Urinary bladder (tissue), 4 donors: ENCODE results near the gene SURF6. TPM values are rescaled to one million over a fixed set of nuclear protein-coding genes. Genes with fewer than 3 reads are reported as not detected.
"Not testable (repeated sequence)": the region's sequence is repeated elsewhere in the genome, so short reads cannot be mapped to it uniquely, and the experiment has no call there.

Experiments
- DNase-seq: peaks from one replicate; pipeline ENCODE4 v3.0.0-alpha.2; 2015; ENCODE audit errors: extremely low spot score
- H3K27ac ChIP-seq: one replicate; pipeline ENCODE4 v1.5.1; 2013; ENCODE audit warnings: low read depth, mild to moderate bottlenecking, moderate library complexity
- H3K36me3 ChIP-seq: one replicate; pipeline ENCODE4 v1.6.1; 2013; ENCODE audit warnings: mild to moderate bottlenecking, moderate library complexity; ENCODE audit not compliant: insufficient read depth
- H3K4me1 ChIP-seq: one replicate; pipeline ENCODE4 v1.6.1; 2013; ENCODE audit warnings: mild to moderate bottlenecking, moderate library complexity; ENCODE audit not compliant: insufficient read depth
- H3K4me3 ChIP-seq: one replicate; pipeline ENCODE4 v1.5.1; 2013; ENCODE audit warnings: low read depth, low read length
- WGBS: extraction: QIAGEN DNeasy Blood & Tissue Kit; methylation state at CpG from one replicate; pipeline ENCODE4 v1.1.7; 2013; 5-methylcytosine and 5-hydroxymethylcytosine counted together
- polyA plus RNA-seq: library from polyadenylated mRNA; stranded (reverse); fragments of 200-250 nt; gene quantifications from one replicate; pipeline ENCODE4 v1.2.3, GENCODE V29; 2013
- small RNA-seq: library from RNA; depleted of rRNA; stranded (forward); fragments of <200 nt; gene quantifications from one replicate; pipeline ENCODE3, GENCODE V24; 2014
- total RNA-seq: library from RNA; depleted of rRNA; stranded (reverse); fragments of >200 nt; gene quantifications from one replicate; pipeline ENCODE4 v1.2.3, GENCODE V29; 2014
- donor health status: healthy with polysubstance abuse.
- donor health status: healthy.

Gene SURF6
- total and polyA plus RNA-seq, 2 donors = 10.2 to 30.4 TPM

DNA sequence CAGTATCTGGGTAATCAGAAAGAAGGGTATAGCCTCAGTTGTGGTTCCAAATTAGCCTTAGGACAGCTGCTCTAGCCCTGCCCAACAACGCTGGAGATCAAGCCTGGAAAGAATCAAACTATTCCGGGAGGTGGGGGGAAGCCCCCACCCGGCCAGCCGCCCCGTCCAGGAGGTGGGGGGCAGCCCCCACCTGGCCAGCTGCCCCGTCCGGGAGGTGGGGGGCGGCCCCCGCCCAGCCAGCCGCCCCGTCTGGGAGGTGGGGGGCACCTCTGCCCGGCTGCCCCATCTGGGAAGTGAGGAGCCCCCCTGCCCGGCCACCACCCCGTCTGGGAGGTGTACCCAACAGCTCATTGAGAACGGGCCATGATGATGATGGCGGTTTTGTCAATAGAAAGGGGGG is 36.0 kb downstream of the SURF6 start:
- not testable (repeated sequence) for H3K4me1 ChIP-seq, H3K27ac ChIP-seq, H3K36me3 ChIP-seq, DNase-seq, H3K4me3 ChIP-seq
- WGBS = 75% methylated on average over 16 of the region's 16 CpGs

DNA sequence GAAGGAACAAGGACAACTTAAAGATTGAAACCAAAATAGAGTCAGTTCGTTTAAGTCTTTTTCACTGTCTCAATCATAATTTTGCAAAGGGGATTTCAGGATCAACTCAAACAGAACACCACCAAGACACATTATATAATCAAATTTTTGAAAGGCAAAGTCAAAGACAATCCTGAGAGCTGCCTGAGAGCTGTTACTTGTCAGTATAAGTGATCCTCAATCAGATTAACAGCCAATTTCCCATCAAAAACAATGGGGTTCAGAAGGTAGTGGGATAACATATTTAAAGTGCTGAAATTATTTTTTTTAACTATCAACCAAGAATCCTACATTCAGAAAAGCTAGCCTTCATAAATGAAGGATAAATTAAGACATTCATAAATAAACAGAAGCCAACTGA is 41.7 kb downstream of the SURF6 start:
- Histone ChIP-seq H3K4me1 (no peaks in the 10 kb centered on the region), H3K36me3 (no peaks in the 10 kb centered on the region), H3K4me3 (no peak overlapping the region), H3K27ac (no peak overlapping the region)
- WGBS = 64% methylated on average over 1 of the region's 1 CpG
- no peak for DNase-seq

DNA sequence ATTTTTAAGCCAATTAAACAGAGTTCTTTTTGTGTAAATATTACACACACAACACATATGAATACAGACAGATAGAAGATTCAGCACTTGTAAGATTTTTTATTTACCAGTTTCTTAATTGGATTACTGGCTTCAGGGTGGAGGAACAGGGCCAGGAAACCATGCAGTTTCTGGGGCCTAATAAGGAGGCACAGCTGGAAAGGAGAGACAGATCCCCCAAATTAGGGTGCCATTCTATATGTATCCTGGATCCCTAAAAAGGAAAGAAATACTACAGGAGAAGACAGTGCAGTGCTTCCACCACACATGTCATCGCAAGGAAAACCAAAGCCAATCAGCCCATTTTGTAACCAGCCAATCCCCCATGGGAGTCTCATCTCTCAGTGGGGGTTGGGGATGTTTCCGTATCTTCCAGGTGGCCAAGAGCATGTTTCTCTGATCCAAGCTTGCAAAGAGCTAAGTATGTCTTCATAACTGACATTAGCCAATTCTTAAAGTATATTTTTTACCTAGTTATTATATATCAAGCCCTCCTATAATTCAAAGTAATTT is 45.2 kb downstream of the SURF6 start:
- H3K4me3 ChIP-seq = no peak overlapping the region
- no peak for DNase-seq

DNA sequence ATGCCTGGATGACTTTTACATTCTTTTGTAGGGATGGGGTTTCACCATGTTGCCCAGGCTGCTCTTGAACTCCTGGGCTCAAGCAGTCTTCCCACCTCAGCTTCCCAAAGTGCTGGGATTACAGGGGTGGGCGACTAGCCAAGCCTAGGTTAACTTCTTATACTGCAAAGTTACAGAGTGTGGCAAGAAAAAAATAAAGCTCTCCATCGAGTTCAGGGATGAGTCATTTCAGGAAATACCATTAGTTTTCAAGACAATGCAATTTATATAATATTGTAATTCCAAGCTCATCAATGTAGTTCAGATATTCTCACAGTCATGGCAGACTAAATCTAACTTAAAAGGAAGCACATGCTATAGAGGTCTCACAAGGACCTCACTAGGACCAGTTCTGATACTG is 49.5 kb downstream of the SURF6 start:
- WGBS = 32% methylated on average over 2 of the region's 2 CpGs
- Histone ChIP-seq H3K36me3 (no peaks in the 10 kb centered on the region), H3K27ac (no peak overlapping the region), H3K4me3 (no peak overlapping the region), H3K4me1 (no peaks in the 10 kb centered on the region)
- no peak for DNase-seq

More for the DNA sequence above, 45.2 kb downstream of the SURF6 start:
- Histone ChIP-seq H3K27ac (no peak overlapping the region), H3K36me3 (no peaks in the 10 kb centered on the region), H3K4me1 (no peaks in the 10 kb centered on the region)
- 91% methylated on average over 2 of the region's 2 CpGs for WGBS

DNA sequence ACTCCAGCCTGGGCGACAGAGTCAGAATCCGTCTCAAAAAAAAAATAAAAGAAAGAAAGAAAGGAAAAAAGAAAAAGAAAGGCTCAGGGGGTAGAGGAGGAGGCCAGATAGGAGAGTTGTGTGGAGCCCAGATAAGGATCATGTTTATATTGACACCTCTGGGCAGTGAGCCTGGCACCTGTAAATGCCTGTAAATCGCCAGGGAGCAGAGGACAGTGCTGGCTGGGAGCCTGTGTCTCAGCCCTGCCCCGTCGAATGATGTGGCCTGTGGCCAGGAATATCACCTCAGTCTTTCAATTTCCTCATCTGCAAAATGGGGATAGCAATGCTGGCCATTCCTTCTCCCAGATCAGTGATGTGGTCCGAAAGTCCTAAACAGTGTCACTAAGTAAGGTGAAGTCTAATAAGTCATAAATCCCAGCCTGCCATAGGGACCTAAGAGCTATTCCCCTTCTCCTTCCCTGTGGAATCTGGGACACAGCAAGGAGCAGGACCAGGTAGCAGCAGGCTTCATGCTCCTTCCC is 50.7 kb downstream of the SURF6 start:
- WGBS = 73% methylated on average over 6 of the region's 6 CpGs
- no peak for DNase-seq
- no peak overlapping the region for H3K27ac ChIP-seq
- no peaks in the 10 kb centered on the region for H3K36me3 ChIP-seq
- no peaks in the 10 kb centered on the region for H3K4me1 ChIP-seq
- H3K4me3 ChIP-seq = no peak overlapping the region

DNA sequence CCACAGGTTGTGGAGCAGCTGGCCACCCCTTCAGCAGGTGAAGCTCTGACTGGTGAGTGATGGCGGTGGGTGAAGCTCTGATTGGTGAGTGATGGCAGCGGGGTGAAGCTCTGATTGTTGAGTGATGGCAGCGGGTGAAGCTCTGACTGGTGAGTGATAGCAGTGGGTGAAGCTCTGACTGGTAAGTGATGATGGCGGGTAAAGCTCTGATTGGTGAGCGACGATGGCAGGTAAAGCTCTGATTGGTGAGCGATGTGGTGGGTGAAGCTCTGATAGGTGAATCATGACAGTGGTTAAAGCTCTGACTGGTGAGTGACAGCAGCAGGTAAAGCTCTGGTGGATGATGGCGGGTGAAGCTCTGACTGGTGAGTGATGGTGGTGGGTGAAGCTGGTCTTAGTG is 51.6 kb downstream of the SURF6 start:
- Histone ChIP-seq H3K4me1 (no peaks in the 10 kb centered on the region), H3K27ac (no peak overlapping the region), H3K4me3 (no peak overlapping the region), H3K36me3 (no peaks in the 10 kb centered on the region)
- DNase-seq = no peak
- WGBS = 96% methylated on average over 8 of the region's 8 CpGs

DNA sequence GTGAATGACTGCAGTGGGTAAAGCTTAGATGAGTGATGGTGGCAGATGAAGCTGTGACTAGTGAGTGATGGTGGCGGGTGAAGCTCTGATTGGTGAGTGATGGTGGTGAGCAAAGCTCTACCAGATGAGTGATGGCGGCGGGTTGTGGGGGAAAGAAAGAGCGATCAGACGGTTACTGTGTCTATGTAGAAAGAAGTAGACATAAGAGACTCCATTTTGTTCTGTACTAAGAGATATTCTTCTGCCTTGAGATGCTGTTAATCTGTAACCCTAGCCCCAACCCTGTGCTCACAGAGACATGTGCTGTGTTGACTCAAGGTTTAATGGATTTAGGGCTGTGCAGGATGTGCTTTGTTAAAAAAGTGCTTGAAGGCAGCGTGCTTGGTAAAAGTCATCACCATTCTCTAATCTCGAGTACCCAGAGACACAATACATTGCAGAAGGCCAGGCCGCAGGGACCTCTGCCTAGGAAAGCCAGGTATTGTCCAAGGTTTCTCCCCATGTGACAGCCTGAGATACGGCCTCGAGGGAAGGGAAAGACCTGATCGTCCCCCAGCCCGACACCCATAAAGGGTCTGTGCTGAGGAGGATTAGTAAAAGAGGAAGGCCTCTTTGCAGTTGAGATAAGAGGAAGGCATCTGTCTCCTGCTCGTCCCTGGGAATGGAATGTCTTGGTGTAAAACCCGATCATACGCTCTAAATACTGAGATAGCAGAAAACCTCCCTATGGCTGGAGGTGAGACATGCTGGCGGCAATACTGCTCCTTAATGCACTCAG is 52.5 kb downstream of the SURF6 start:
- not testable (repeated sequence) for H3K4me1 ChIP-seq, DNase-seq, H3K4me3 ChIP-seq, H3K27ac ChIP-seq, H3K36me3 ChIP-seq
- 59% methylated on average over 16 of the region's 16 CpGs for WGBS

DNA sequence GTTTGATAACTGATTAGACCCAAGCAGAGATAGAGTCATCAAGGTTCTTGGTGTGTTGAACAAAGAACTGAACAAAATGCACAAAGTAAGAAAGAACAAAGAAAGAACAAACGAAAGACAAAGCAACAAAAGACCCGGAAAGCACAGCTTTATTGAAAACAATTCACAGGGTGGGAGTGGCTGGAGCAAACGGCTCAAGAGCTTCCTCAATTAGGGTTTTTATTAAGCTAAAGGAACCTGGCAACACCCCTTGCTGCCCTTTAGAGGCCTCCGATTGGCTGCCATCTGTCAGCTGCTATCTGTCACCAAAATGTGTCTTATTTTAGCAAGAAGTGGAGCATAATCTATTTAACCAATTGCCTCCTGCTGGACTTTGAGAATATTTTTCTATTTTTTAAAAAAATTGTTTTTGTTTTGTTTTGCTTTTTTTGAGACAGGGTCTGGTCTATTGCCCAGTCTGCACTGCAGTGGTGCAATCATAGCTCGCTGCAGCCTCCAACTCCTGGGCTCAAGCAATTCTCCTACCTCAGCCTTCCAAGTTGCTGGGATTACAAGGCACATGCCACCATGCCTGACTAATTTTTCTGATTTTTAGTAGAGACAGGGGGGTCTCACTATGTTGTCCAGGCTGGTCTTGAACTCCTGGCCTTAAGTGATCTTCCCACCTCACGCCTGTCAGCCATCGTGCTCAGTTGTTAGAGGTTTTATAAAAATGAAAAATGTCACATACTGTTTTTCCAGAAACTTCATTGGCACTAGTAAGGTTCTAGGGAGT is 53.3 kb downstream of the SURF6 start:
- Histone ChIP-seq H3K4me3 (no peak overlapping the region), H3K4me1 (no peaks in the 10 kb centered on the region), H3K27ac (no peak overlapping the region), H3K36me3 (no peaks in the 10 kb centered on the region)
- 65% methylated on average over 7 of the region's 7 CpGs for WGBS
- no peak for DNase-seq

DNA sequence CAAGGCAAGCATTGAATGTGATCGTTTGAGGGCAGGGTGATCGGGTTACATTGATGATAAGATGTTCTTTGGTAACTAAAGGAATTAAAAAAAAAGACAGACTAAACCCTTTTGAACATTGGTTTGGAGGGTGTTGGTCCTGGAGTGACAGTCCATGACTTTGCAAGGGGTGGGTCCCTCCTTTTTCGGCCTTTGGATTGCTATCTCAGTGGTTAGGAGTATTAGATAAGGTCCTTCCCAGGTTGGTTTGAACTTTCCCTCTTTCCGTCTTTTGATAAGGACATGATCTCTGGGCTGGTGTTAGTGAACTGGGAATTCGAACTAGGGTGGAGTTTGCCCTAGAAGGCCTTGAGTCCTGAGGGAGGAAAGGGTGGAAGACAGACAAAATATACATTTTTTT is 55.6 kb downstream of the SURF6 start:
- Histone ChIP-seq H3K27ac (no peak overlapping the region), H3K4me1 (no peaks in the 10 kb centered on the region), H3K36me3 (no peaks in the 10 kb centered on the region), H3K4me3 (no peak overlapping the region)
- DNase-seq = no peak
- 55% methylated on average over 5 of the region's 5 CpGs for WGBS

Small RNA genes within 50 kb of the gene (small RNA-seq; reads per million reads assigned to genes)
- gene RF00019 = not detected
- not detected for gene SNORD24
- gene SNORD36A = not detected
- gene SNORD36B = not detected
- gene SNORD36C = not detected

Other genes with a start within 250 kb of the SURF6 start
- 32.0 TPM for gene RALGDS, start 214.9 kb downstream of the SURF6 start, total RNA-seq
- gene RALGDS, start 214.9 kb downstream of the SURF6 start, polyA plus RNA-seq = 53.9 TPM
- 5.8 TPM for gene GBGT1, start 172.3 kb downstream of the SURF6 start, total RNA-seq
- gene GBGT1, start 172.3 kb downstream of the SURF6 start, polyA plus RNA-seq = 14.2 TPM
- gene OBP2B, start 126.9 kb downstream of the SURF6 start, total RNA-seq = not detected
- not detected for gene OBP2B, start 126.9 kb downstream of the SURF6 start, polyA plus RNA-seq
- 1.4 TPM for gene ABO, start 61.0 kb downstream of the SURF6 start, total RNA-seq
- gene ABO, start 61.0 kb downstream of the SURF6 start, polyA plus RNA-seq = 1.9 TPM
- 17.3 TPM for gene MED22, start 11.9 kb upstream of the SURF6 start, total RNA-seq
- 42.7 TPM for gene MED22, start 11.9 kb upstream of the SURF6 start, polyA plus RNA-seq
- 1,153 TPM for gene RPL7A, start 12.0 kb upstream of the SURF6 start, total RNA-seq
- gene RPL7A, start 12.0 kb upstream of the SURF6 start, polyA plus RNA-seq = 2,769 TPM
- gene SURF1, start 20.3 kb upstream of the SURF6 start, total RNA-seq = 10.5 TPM
- gene SURF1, start 20.3 kb upstream of the SURF6 start, polyA plus RNA-seq = 77.9 TPM
- 7.0 TPM for gene SURF2, start 20.4 kb upstream of the SURF6 start, total RNA-seq
- gene SURF2, start 20.4 kb upstream of the SURF6 start, polyA plus RNA-seq = 30.3 TPM
- 152 TPM for gene SURF4, start 39.9 kb upstream of the SURF6 start, total RNA-seq
- gene SURF4, start 39.9 kb upstream of the SURF6 start, polyA plus RNA-seq = 109 TPM
- 0.32 TPM for gene STKLD1, start 40.2 kb upstream of the SURF6 start, total RNA-seq
- gene STKLD1, start 40.2 kb upstream of the SURF6 start, polyA plus RNA-seq = 1.1 TPM
- gene REXO4, start 81.8 kb upstream of the SURF6 start, total RNA-seq = 8.5 TPM
- gene REXO4, start 81.8 kb upstream of the SURF6 start, polyA plus RNA-seq = 21.5 TPM
- 1.8 TPM for gene ADAMTS13, start 86.2 kb upstream of the SURF6 start, total RNA-seq
- 3.7 TPM for gene ADAMTS13, start 86.2 kb upstream of the SURF6 start, polyA plus RNA-seq
- 5.9 TPM for gene CACFD1, start 123.8 kb upstream of the SURF6 start, total RNA-seq
- gene CACFD1, start 123.8 kb upstream of the SURF6 start, polyA plus RNA-seq = 19.5 TPM
- gene SLC2A6, start 142.9 kb upstream of the SURF6 start, total RNA-seq = 3.4 TPM
- gene SLC2A6, start 142.9 kb upstream of the SURF6 start, polyA plus RNA-seq = 4.1 TPM
- 1.2 TPM for gene MYMK, start 188.8 kb upstream of the SURF6 start, total RNA-seq
- gene MYMK, start 188.8 kb upstream of the SURF6 start, polyA plus RNA-seq = not detected
- gene ADAMTSL2, start 198.5 kb upstream of the SURF6 start, total RNA-seq = 2.2 TPM
- gene ADAMTSL2, start 198.5 kb upstream of the SURF6 start, polyA plus RNA-seq = 8.9 TPM